ENCODE results near the gene EIF2B4.
A peak's percentile ranks its signal among the peaks of the same experiment; 100 is the strongest.
"Not testable (repeated sequence)": the region's sequence is repeated elsewhere in the genome, so short reads cannot be mapped to it uniquely, and the experiment has no call there.

The EIF2B4 gene

DNA sequence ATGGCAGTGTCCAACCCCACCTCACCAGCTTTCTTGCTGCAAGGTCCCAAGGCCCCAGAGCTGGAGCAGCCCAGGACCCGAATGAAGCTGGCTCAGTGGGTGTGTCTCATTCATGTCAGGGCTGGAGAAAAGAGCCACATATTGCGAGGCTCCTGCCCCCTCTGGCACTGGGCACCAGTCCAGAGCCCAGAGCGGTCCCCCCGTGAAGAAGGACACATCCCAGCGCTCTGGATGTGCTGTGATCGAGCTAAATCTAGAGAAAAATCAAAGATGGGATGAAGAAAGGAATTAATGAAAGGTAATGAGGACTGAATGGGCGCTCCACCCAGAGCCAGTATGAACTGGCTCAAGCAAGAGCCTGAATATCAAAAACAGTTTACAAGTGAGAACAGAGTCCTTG lies 34.0 kb downstream of the EIF2B4 start:
- DNase-seq (ENCODE audit: low read depth), result no peak

DNA sequence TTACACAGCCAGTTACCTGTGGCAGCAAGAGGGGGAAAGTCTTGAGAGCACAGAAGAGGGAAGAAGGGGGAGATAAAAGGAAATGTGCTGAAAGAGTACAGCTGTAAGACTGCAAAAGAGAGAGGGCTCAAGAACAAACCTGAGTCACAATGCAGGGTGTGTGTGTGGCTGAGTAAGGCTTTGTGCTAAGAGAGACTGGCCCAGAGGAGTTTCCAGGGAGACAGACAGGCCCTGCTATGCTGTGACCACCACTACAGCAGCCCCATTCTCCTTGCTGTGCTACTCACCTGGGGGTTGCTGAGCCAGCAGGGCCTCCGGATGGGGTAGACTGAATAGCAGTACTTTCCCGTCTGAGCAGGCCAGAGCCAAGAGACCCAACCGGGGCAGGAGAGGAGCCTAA lies 34.8 kb downstream of the EIF2B4 start:
- no peak for DNase-seq (ENCODE audit: low read depth)

DNA sequence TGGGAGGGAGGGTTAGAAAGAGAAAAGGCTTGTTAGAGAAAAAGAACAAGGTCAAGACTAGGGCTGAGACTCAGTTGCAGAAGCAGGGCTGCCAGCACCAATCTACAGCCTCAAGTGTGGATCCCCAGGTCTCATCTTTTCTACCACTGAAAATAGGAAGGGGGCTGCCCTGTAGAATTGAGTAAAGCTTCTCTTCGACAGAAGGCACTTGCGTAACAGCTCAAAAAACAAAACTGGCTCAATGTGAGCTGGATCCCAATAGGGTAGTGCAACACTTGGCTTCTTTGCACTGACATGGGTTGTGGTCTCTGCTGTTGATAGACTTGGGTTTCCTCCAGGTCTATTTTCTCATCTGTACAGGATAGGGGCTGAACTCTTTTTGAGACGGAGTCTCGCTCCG lies 45.4 kb downstream of the EIF2B4 start:
- no peak for DNase-seq (ENCODE audit: low read depth)

DNA sequence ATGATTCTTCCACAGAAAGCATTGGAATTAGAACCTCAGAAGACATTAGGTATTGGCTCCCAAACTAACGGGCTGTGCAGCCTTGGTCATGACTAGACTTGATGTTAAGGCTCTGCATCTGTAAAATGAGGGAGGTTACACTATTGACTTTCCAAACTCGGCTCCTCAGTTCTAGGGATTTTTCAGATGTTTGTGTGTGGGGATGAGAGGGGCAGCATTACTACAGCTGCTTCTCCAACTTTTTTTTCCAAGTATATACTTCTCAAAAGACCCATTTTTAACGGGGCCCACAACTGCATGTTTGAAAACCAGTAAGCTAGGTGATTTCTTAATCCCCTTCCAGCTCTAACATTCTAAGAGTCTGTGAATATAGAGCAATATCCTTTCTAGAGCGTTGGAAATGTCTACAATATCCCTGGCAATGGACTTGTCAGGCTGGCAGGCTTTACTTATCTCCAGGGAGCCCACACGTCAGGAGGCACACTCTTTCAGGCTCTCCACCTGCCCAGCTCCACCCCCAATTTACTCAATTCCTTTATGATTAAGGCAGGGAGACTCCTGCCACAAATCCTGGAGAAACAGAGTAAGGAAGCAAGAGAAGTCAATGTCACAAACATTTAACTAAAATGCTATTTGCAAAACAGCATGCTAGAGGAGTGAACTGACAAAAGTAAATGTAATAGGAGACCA lies 46.4 kb downstream of the EIF2B4 start:
- no peak for DNase-seq (ENCODE audit: low read depth)

DNA sequence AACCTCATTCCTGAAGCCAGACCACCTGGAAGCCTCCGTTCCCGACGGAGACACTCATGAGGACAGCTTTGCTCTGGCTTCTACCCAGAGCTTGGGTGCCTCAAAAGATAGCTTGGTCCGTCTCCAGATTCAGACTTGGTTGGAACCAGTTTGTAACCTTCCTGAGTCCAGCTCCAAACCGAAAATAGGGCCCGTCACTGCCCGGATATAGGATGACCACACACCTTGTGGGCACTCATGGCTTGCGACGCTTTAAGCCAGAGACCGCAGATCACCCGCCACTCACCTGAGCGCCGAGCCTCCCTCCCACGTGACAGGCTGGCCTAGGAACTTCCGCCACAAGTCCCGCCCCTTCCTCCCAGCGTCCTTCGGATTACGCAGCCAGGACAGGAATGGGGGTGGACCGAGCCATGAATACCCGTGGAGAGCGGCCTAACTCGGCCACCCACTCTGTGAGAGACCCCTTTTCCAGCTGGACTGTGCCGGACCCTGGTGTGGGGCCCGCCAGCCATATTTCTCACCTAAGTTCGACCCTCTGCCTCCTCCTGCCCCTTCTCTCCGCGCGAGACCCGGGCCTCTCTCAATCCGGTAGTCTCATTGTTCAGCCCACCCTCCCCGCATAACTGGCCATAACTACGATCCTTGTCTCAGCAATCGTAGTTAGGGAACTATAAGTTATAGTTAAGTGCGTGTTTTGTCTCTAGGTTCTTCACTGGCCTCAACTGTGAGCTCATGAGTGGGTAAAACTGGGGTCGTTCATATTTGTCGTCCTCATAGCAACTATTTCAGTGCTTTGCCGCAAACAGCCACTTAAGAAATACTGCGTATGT lies 47.2 kb downstream of the EIF2B4 start, which contains the start of gene MPV17:
TSS of gene MPV17 (minus strand) at position 332 of the 830 bp plus-strand sequence. CDS start 580 bp downstream, outside the sequence.
- DNase-seq (ENCODE audit: low read depth), result peak; percentile 86

DNA sequence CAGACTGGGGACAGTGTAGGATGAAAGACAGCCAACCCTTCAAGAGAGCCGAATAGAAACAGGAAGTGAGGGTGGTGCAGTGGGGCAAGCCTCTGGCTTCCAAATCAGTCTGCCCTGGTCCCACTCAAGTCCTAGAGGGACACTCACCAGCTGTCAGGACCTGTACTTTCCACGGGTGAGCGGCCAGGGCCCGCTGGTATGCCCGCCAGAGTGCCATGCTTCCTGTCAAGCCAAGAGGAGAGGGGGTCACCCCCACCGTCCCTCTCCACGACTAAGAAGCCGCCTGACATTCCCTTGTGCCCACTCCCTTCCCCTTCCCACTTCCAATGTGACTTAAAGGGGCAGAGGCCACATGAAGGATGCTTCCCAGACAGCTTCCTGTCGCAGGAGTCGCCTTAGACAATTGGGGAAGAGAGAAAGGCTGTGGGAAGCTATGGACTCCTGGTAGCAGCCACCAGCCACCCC lies 47.8 kb downstream of the EIF2B4 start:
- peak; percentile 37 for DNase-seq (ENCODE audit: low read depth)

DNA sequence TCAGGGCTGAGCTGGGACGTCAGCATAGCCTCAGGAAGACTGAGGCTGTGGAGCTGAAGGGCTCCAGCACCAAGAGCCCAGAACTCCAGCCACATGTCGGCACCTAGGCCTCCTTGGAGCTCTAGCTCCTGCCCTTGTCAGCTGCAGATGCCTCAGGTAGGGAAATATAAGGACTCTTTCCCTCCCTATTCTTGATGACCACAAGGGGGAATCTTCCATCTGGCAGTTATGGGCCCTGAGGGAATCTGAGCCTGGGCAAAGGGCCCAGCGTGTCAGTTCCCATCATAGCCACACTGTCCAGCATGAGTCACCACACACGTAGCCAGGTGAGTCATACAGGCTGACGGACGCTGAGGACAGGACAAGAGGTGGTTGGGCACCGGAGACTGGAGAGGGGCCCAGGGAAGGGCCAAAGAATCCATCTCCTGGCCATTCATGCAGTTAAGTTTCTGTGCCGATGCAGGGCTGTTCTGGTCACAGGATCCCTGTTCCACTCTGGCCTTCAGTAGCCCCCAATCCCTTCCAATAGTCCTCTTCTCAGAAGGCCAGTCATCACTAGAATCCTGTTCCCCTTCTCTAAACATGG lies 49.1 kb downstream of the EIF2B4 start:
- no peak for DNase-seq (ENCODE audit: low read depth)

DNA sequence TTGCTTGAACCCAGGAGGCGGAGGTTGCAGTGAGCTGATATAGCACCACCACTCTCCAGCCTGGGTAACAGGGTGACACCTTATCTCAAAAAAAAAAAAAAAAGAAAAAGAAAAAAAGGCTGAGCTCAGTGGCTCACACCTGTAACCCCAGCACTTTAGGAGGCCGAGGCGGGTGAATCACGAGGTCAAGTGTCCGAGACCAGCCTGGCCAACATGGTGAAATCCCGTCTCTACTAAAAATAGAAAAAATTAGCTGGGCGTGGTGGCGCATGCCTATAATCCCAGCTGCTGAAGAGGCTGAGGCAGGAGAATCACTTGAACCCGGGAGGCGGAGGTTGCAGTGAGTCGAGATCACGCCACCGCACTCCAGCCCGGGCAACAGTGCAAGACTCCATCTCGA lies 50.3 kb downstream of the EIF2B4 start:
- not testable (repeated sequence) for DNase-seq (ENCODE audit: low read depth)

DNA sequence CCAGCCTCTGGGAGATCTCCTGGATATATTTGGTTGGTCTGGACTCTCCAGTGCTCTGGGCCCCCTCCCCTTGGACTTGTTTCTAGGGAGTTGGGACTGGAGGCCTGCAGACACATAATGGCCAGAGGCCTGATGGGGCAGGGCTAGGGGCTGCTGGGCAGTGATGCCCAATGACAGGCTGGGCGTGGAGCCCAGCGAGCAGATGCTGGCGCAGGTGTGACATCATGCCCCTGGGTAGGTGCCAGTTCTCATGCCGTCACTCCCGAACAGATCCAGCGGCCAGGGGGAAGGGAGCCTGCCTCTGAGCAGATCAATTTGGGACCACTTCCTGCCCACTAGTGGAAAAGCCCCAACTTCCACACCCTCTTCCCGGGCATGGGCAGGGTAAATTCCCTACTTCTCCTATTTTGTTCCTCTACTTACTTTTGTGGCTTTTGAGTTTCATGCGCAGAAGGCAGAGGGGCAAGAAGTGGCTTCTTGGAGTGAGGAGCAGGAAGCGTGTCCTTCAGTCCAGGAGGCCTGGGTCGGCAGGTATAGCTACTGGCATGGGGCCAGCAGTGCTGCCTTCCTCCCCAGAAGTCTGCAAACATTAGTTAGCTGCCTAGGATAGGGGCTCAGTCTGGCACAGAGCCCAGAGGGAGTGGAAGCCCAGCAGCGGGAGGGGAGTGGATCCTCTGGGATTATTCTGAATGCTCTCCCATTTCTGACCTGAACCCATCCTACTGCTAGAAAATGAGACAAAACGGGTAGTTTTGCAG lies 53.3 kb downstream of the EIF2B4 start:
- DNase-seq (ENCODE audit: low read depth), result no peak

DNA sequence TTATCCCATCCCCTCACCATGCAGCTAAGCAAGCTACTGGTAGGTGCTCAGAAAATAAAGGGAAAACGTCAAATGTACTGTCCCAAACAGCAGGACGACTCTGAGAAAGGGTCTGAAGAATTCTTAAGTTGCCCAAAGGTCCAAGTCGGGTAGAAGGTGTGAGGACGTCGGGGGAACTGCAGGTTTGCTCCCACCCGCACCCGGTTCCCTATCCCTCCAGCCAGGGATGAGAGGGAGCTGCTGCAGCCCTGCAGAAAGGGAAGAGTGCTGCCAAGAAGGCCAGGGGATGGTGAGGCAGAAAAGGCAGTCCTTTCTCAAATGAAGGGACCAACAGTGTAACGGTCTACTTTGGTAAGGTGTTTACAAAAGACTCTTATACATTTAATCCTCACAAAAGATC lies 55.0 kb downstream of the EIF2B4 start:
- DNase-seq (ENCODE audit: low read depth), result no peak

DNA sequence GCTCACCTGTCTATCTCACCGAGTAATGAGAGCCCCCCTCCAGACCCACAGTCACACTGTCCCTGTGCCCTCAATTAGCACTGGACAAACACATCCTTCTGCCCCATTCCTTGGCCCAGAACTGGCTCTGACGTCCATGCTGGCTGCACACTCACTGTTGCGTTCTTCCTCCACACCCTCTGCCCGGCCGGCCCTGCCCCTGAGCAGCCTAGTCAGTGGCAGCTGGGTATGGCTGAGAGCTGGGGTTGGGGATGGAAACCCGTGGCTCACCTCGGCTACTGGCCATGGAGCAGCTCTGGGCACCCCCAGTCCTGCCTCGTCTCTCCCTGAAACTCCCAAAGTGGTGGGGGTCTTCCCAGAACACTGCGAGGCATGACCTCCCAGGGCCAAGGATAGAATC lies 55.4 kb downstream of the EIF2B4 start:
- DNase-seq (ENCODE audit: low read depth), result no peak

All from CMK (cell line).